ENCODE results near the gene UBE2S.
"Not testable (repeated sequence)": the region's sequence is repeated elsewhere in the genome, so short reads cannot be mapped to it uniquely, and the experiment has no call there.

UBE2S gene

DNA sequence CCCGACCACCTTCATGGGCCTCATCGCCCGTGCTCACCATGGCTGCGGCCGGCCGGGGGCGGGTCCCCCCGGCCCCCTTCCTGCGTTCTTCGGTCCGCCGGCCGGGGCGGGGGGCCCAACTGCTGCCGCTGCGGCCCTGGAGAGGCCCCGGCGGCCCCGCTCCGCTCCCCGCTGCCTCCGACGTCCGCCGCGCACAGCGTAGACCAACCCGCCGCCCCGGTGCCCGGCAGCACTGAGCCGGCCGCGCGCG is at the start of gene UBE2S:
UBE2S (minus strand) TSS at position 239 of the 250 bp plus-strand sequence; CDS start at position 40, 199 bp downstream.
- DNase-seq, result not testable (repeated sequence)

DNA sequence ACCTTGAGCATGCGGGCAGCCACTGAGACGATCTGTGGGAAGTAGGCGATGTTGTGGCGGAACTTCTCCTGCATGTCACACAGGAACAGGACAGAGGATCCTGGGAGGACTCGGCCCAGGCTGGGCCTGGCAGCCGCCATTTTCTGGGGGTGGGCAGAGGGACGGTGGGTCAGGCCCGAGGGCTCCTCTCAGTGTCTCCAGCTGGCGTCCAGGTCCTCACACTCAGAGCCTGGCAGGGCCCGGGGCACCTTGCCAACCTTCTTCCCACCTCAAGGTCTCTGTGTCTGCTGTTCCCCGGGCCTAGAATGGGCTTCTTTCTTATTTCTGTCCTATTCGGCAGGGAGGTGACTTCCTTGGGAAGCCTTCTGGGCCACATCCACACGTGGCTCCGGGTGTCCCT is 48.8 kb upstream of the UBE2S start:
- no peak for DNase-seq

DNA sequence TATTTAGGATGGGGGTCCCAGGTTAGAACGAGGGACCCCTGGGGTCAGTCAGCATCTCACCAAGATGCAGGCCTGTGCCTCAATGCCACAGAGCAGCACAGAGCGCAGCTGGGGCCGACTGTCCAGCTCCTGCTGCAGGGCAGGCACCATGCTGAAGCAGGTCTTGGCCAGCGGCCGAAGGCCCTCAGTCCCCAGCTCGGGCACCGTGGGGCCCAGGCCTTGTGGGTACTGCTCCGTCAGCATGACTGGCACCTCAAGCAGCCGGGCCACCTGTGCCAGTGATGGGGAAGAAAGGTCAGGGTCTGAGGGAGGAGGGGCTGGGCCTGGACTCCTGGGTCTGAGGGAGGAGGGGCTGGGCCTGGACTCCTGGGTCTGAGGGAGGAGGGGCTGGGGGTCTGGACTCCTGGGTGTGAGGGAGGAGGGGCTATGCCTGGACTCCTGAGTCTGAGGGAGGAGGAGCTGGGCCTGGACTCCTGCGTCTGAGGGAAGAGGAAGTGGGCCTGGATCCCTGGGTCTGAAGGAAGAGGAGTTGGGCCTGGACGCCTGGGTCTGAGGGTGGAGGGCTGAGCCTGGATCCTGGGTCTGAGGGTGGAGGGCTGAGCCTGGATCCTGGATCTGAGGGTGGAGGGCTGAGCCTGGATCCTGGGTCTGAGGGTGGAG is 48.1 kb upstream of the UBE2S start:
- no peak for DNase-seq

GRCh38 chr19:55454787-55455243 is 47.2 kb upstream of the UBE2S start:
- DNase-seq, result no peak

- DNase-seq, result no peak
Observed at GRCh38 chr19:55453511-55454260, 46.1 kb upstream of the UBE2S start.

DNA sequence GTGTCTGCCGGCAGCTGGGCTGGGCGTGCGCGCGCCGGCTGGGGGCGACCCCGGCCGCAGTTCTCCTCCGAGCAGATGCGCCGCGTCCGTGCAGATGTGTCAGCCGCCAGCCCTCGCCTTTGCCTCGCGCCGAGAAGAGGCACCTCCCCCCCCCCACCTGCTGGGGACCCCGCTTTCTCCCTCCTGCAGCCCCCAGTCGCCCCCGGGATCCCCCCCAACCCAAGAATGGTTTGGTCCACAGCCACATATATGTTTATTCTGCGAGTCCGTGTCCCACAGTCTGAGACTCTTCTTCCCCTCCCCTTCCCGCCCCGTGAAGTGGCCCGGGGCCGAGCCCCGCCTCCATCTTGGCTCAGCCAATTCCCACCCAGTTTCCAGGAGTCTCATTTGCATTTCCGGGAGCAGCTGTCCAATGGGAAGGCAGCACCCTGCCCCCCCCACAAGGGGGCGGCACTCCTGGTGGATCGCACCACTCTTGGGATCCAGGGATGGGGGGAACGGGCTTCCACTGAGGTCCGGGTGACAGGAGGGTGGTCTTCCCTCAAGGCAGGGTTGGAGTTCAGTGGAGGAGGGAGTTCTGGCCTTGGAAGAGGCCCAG is 45.3 kb upstream of the UBE2S start:
- peak; percentile 86 for DNase-seq

DNA sequence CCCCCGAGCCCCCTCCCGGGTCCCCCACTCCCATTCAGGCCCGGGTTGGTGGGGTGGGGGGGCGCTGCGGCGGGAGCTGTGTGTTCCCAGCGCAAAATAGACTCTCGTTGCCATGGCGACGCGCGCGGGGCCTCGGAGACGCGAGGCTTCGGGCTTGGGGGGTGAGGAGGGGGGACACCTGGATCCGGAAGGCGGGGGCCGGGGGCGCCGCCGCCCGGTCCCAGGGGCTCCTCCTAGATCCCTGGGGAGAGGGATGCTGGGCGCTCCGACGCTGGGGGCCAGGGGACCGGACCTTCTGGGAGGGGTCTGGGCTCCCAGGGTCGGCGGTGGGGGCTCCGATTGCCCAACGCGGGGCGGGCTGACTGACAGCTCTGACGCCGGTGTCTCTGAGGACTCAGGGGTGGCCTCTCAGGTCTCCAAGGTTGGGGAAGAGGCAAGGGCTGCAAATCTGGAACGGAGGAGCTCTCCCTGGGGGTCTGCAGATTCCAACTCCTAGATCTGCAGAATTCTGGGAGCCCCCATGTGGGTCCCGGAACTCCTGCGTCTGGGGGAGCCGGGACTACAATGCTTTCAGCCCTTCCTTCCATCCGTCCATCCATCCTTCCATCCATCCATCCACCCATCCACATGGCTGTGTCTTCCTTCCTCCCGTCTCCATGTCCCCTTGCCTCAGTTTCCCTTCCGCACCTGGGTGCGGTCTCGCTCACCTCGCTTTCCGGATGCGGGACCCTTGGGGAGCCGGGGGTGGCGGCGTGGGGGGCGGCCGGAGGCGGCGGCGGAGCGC is 44.6 kb upstream of the UBE2S start:
- peak; percentile 30 for DNase-seq

- no peak for DNase-seq
Observed at GRCh38 chr19:55451163-55451964, 43.8 kb upstream of the UBE2S start.

DNA sequence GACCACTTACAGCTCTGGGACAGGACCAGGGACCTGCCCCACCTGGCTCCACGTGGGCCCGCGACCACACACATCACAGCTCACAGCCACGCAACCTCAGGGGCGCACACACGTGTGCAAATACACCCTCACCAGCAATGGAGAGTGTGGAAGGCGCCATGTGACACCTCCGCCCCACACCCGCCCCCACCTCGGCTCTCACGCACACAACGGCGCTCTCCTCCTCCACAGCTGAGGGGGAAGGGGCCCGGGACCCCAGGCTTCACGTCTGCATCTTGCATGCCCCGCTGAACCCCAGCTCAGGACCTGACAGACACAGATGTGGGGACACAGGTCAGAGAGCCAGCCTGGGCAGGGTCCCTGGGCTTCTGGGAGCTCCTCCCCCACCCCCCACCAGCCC is 41.9 kb upstream of the UBE2S start:
- DNase-seq, result no peak

GRCh38 chr19:55448175-55448490 is 40.5 kb upstream of the UBE2S start:
- not testable (repeated sequence) for DNase-seq

GRCh38 chr19:55447421-55448174 is 40.0 kb upstream of the UBE2S start:
- DNase-seq, result peak; percentile 22

DNA sequence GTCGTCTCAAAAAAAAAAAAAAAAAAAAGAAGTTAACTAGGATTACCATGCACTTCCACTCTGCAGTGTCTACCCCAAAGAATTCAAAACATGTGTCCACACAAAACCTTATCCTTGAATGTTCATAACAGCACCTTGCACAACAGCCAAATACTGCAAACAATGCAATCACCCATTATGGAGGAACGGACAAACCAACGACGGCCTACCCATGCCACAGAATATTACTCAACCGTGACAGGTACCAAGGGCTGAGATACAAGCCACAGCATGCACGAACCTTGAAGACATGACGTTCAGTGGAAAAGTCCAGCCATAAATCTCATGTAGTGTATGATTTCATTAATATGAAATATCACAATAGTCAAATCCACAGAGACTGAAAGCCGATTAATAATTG is 38.5 kb upstream of the UBE2S start:
- DNase-seq, result no peak

DNA sequence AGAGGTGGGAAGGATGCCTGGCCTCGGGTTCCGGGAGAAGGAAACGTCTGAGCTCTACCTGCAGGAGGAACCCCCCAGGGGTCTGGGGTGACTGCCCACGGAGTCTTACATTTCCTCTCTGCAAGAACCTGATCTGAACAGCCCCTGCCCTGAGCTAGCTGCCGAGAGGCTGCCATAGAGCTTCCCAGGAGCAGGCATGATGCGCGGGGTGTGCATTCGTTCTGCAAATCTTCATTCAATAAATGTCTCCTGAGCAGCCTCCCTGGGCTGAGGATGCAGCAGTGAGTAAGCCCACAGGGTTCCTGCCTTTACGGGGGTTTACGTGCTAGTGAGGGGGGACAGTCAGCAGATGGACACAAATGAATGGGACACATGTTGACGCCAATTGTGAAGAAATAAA is 37.1 kb upstream of the UBE2S start:
- DNase-seq, result no peak

GRCh38 chr19:55443824-55444480 is 36.4 kb upstream of the UBE2S start:
- DNase-seq, result no peak

GRCh38 chr19:55443045-55443823 is 35.6 kb upstream of the UBE2S start, which contains the start of gene SHISA7:
TSS of gene SHISA7 (minus strand) at chr19:55443300. CDS start at chr19:55442863, 437 bp downstream.
- DNase-seq, result peak; percentile 21

- peak; percentile 22 for DNase-seq
Observed at GRCh38 chr19:55442372-55442961, 34.9 kb upstream of the UBE2S start.

DNA sequence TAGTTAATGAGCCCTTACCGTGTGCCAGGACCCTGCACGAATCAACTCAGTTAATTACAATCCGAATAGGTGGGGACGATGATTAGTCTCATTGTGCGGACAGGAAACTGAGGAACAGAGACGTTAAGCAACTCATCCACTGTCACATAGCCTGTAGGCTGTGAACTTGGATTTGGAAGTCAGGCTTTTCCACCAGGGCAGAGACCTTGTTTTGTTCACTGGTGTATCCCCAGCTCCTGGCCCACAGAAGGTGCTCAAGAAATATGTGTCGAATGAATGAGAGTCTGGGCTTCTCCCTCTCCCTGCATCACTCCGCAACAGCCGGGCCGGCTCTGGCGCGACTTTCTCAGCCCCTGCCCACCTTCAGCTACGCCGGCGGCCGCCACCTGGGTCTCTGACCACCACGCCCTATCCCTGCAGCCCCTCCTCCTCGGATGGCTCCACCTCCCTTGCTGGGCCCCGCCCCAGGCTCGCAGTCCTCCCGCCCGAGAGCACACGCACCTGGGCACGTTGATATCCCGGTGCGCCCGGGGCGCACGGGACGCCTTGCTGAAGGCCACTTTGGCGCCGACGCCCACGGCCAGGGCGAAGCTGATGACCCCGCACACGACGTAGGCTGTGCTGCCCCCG is 34.2 kb upstream of the UBE2S start:
- no peak for DNase-seq

DNA sequence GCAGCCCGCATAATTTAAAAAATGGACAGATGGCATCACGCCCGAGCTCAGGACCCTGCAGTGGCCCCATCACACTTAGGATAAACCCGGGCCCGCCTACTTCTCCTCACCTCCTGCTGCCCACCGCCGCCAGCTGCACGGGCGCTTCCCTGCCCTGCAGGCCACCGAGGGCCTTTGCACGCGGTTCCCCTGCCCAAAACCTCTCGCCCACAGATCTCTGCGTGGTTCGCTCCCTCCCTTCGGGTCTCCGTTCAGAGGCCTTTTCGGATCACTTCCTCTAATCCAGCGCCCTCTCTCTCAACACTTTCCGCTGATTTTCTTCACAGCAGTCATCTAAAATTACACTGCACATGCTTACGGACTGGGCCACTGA is 33.7 kb upstream of the UBE2S start:
- DNase-seq, result no peak

GRCh38 chr19:55440411-55441105 is 33.0 kb upstream of the UBE2S start:
- no peak for DNase-seq
